Germinal center (tissue), 1 donor: ENCODE results near the gene FUT7.
A peak's percentile ranks its signal among the peaks of the same experiment; 100 is the strongest.

Source experiments
- DNase-seq: peaks from one replicate; pipeline ENCODE4 v3.0.0; 2012; ENCODE audit warnings: mixed read lengths, low spot score

FUT7 gene

GRCh38 chr9:137001857-137002645 is 29.8 kb downstream of the FUT7 start:
- no peak for DNase-seq

GRCh38 chr9:137000177-137000930 is 31.5 kb downstream of the FUT7 start:
- peak; percentile 54 for DNase-seq

- no peak for DNase-seq
These were observed 34.1 kb downstream of the FUT7 start for GRCh38 chr9:136997830-136998234.

DNA sequence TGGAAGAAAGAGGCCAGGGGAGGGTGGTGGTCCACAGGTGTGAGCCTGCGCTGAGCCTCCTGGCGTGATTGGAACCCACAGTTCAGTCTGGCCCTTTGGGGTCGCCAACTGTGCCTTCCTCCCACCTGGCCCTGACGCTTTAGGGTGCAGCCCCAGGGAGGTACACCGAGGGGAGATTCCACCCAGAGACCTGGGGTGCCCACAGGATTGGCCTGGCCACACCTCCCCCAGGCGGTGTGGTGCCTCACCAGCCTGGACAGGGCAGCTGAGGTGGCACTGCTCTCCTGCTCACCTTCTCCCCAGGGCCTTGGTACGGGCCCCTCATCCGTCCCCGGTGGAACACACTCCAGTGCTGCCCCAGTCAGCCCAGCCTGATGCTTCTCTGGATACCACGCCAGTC is 34.5 kb downstream of the FUT7 start:
- DNase-seq, result no peak

DNA sequence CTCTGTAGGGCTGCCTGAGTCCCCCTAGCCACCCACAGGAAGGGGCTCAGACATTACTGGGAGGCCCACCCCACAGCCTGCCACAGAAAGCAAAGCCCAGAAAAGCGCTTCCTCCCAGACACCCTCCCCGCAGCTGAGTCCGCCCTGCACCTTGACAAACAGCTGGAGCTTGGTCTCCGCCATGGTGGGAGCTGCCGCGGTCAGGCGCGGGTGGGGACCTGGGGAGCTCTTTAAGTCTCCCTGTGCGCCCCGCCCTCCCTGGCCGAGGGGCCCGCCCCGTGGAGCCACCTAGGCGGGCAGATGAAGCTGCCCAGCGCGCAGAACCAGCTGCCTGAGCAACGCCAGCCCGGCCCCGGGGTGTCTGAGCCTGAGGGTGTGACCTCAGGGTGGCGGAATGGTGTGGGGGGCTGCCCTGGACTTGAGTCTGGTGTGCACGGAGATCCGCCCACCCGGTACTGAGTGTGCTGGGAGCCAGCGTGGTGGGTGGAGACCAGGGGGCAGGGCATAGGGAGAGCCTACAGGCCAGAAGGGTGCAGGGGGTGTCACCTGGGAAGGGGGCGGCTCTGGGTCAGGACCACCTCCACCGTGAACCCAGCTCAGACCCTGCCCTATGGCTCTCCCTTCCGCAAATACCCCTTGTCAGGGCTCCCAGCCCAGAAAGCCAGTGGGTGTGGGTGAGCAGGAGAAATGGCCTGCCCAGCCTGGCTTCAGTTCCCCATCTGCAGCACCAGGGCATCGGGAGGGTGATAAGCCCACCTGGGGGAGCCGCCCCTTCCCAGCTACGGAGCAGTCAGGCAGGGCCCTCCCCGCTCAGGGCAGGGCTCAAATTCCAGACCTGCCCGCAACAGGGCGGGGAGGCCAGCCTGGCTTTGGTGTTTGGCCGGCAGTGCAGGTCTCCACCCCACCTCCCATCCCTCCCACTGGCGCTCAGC is 35.3 kb downstream of the FUT7 start, which contains the start of gene CLIC3:
Gene CLIC3, minus strand, starts transcription at position 208 of the 932 bp plus-strand sequence. Its CDS starts 25 bp downstream, at position 183.
- DNase-seq, result no peak

DNA sequence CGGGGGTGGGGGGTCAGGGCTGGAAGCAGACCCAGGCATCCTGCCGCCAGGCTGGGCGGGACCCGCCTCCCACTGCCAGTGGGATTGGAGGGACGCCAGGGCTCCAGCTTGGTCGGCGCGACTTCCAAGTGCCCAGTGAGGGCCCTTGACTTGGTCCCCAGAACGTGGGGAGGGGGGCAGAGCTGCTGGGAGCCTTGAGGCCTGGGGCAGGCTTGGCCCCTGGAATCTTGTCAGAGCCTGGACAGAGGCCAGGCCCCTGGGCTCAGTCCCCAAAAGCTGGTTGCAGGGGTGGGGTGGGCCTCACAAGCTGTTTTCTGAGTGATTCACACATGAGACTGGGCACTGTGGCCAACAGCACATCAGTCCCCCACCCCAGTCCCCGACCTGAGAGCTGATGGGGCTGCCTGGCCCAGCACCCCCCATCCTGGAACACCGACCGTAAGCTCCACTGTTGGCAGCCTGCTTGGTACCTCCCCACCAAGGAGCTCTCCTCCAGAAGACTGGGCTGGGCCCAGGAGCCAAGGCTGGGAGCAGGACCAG is 36.0 kb downstream of the FUT7 start:
- DNase-seq, result no peak

DNA sequence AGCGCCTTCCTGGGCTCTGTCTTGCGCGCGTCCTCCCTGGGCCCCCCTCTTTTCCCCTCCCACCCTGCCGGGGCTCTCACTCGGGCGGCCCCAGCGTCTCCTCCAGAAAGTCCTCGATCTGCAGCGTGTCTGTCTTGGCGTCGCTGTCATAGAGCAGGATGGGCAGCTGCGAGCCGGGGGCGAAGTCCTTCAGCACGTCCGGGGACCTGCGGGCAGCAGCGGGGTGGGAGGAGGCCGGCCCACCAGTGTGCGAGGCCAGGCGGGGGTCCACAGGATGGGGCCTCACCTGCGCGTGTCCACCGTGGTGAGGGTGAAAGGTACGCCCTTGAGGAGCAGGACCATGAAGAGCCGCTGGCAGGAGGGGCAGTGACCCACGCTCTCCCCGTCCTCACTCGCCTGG is 36.5 kb downstream of the FUT7 start:
- no peak for DNase-seq

DNA sequence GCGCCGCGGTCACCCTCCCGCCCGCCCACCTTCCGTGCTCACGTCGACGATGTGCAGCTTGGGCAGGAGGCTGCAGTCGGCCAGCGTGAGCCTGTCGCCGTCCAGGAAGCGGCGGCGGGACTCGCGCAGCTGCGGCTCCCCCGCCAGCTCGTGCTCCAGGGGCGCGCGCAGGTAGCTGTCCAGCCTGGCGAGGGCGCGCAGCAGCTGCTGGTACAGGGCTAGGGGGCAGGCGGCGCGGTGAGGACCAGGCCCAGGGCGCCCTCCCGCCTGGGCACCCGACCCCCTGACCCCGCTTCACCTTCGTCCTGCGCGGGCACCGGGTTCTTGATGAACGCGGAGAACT is 37.0 kb downstream of the FUT7 start:
- DNase-seq, result no peak

DNA sequence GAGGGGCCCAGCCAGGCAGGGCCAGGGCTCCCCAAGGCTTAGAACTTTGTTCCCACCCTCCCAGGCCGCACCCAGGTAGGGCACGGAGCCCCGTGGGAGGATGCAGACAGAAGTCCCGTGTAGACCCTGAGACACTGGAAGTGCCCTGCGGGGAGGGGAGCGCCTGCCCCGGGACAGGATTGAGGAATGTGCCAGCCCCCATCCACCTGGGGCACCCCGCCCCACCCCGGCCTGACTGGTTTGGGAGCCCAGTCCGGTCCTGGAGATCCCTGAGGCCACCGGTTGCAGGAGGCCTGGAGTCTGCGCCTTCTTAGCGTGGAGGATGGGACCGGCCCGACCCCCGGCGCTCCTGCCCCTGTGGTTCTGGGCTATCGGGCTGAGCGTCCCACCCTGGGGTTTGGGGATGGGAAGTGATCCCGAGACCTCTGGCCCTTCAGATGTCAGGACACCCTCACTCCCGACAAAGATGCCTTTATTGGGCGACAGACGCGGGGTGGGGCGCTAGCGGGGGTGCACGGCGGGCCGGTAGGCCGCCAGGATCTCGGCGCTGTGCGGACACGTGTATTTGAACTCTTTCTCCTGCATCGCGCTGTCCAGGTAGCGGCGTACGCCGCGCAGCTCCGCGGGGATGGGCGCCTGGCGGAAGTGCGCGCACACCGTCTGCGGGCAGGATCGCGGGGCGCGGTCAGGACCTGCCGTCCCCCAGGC is 37.6 kb downstream of the FUT7 start:
- no peak for DNase-seq

DNA sequence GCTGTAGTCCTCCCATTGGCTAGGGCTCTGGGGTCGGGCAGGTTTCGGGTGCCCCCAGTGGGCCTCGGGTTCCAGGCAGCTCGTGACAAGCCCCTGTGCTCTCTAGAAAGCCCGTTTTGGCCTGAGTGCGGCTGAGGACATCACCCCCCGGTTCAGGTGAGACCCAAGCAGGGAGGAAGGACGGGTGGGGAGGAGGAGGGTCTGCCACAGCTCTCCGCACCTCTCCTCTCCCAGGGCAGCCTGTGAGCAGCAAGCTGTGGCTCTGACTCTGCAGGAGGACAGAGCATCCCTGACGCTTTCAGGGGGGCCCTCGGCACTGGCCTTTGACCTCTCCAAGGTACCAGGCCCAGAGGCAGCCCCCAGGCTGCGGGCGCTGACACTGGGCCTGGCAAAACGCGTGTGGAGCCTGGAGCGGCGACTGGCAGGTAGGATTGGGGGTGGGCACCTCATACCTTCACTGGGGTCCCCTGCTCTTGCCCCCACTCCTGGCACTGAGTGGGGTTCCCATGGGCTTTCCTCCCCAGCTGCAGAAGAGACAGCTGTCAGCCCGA is 39.0 kb downstream of the FUT7 start:
- DNase-seq, result no peak

GRCh38 chr9:136991993-136992818 is 39.7 kb downstream of the FUT7 start, which contains the start of gene PAXX:
Gene PAXX (plus strand): TSS chr9:136992422. CDS start chr9:136992444, 22 bp downstream.
- peak; percentile 98 for DNase-seq

DNA sequence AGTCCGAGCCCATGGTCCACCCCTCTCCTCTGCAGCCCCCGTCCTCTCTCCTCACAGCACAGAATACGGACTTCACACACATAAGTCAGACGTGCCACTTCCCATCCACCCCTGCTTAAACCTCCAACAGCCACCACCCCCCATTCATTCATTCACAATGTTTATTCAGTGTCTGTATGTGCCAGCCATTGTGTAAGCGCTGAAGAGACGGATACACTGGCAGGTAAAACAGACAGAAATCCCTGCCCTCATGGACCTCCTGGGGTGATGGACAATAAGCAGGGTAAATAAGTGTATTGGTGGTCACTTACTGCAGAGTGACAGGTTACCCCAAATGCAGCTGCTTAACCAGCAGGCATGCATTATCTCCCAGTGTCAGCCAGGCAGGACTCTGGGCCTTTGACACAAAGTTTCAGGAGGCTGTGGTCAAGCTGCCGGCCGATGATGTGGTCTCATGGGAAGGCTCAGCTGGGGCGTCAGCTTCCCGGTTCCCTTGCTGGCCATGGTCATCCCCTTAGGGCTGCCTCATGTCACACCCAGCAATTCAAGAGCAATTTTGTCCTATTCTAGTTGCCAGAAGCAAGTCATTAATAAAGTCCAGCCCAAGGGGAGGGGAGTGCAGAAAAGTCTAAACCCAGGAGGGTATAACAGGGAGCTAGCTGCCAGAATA is 41.5 kb downstream of the FUT7 start:
- no peak for DNase-seq

DNA sequence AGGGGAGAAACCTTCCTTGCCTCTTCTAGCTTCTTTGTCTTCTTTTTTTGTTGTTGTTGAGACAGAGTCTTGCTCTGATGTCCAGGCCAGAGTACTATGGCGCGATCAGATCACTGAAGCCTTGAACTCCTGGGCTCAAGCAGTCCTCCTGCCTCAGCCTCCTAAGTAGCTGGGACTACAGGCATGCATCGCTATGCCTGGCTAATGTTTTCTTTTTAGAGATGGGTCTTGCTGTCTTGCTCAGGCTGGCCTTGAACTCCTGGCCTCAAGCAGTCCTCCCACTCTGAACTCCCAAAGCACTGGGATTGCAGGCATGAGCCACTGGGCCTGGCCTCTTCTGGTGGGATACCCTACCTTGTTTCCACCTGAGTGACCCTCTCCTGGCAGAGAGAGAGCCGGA is 43.0 kb downstream of the FUT7 start:
- no peak for DNase-seq

GRCh38 chr9:136985853-136986252 is 46.0 kb downstream of the FUT7 start:
- no peak for DNase-seq

DNA sequence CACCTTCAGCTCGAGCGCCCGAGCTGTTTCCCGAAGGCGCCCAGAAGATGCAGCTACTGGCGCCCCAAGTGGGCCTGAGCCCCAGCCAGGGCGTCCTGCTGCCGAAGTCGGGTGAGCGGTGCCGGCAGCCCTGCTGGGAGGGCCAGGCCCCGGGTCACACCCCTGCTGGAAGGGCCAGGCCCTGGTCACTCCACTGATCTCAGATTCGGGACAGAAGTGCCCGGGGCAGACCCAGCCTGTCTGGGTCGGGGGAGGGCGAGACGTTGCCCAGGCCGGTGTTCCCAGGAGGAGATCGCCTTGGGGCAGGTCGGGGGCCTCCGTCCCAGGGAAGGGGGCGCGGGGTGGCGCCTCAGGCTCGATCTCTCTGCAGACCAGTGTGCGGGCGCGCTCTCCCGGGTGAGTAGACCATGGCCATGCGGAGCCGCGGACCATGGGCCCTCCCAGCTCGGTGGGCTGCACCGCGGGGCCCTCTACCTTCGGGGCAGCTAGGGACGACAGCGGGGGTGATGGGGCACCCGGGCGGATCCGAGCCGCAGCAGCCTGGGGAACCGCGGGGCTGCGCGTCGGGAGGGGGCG is 46.8 kb downstream of the FUT7 start:
- DNase-seq, result no peak

DNA sequence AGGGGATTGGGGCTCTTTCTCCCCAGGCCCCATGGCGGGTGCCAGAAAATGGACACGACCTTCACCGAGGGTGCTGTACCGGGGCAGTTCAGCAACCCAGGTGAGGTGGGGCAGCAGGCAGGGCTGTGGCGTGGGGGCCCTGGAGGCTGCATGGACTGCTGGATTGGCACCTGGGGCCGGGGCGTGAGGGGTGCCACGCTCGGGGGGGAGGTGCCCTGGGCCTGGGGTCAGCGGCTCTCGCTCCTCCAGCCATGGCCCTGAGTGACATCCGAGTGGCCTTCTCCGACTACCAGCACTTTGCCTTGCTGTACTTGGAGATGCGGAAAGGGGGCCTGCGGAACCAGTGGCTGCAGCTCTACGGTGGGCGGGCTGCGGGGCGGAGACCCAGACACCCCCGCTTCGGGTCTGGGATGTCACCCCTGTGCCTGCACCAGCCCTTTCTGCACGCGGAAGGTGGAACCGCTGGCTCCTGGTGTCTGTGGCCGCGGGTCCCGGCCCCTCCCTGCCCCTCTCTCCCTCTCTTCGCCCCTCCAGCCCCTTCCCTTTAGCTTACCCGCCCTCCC is 47.3 kb downstream of the FUT7 start:
- no peak for DNase-seq

DNA sequence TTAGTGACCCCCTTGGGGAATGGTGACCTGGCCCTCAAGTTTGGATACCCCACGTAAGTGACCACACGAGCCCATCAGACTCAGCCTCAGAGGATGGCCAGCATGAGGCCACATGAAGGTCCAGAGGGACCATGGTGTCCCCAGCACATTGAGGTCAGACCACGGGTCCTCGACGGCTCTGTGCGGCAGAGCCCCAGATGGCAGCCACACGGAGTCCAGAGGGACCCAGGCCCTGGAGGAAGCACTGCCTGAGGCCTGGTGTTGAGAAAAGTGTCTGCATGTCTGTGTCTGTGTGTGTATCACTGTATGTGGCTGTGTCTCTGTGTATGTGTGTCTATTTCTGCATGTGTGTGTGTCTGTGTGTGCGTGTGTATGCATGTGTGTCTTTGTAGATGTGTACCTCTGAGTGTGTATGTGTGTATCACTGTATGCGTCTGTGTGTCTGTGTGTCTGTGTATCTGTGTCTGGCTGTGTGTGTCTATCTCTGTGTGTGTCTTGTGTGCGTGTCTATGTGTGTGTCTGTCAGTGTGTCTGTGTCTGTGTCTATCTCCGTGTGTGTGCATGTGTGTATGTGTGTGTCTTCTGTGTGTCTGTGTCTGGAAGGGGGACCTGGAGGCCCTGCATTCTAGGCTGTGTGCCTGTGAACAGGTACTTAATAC is 48.1 kb downstream of the FUT7 start:
- no peak for DNase-seq

GRCh38 chr9:136983167-136983566 is 48.7 kb downstream of the FUT7 start:
- no peak for DNase-seq
